H1 (cell line): ENCODE measurements around the gene RNFT2. TPM values are rescaled to one million over a fixed set of nuclear protein-coding genes. Genes with fewer than 3 reads are reported as not detected.

ENCODE experiments used
- BRCA1 ChIP-seq: IDR thresholded peaks from 2 replicates; pipeline ENCODE4 v1.6.1; 2012; ENCODE audit warnings: low read depth, low read length, improper control_type of control experiment
- CHD2 ChIP-seq: IDR thresholded peaks from 2 replicates; pipeline ENCODE4 v1.6.1; 2012; ENCODE audit warnings: low read length, improper control_type of control experiment
- EGR1 ChIP-seq: IDR thresholded peaks from 2 replicates; pipeline ENCODE4 v1.6.1; 2011; ENCODE audit warnings: low read depth, low read length, borderline replicate concordance
- KDM1A ChIP-seq: fragments of 200-600, 300-600 bp; sonication (generic); IDR thresholded peaks from 2 replicates; pipeline ENCODE4 v1.7.1; 2016; ENCODE audit warnings: mild to moderate bottlenecking, low read length, borderline replicate concordance
- PHF8 ChIP-seq: fragments of 200-600 bp; sonication (generic); conservative IDR thresholded peaks from 2 replicates; pipeline ENCODE4 v1.7.1; 2012; ENCODE audit warnings: low read depth, mild to moderate bottlenecking, inconsistent platforms, low read length, moderate library complexity
- RFX5 ChIP-seq: IDR thresholded peaks from 2 replicates; pipeline ENCODE4 v1.6.1; 2011; ENCODE audit warnings: low read depth, low read length, improper control_type of control experiment, borderline replicate concordance
- SAP30 ChIP-seq: fragments of 300-600 bp; sonication (generic); IDR thresholded peaks from 2 replicates; pipeline ENCODE4 v1.7.1; 2012; ENCODE audit warnings: low read length, moderate library complexity, mild to moderate bottlenecking, inconsistent platforms; ENCODE audit not compliant: insufficient read depth, insufficient replicate concordance
- SIX5 ChIP-seq: IDR thresholded peaks from 2 replicates; pipeline ENCODE4 v1.6.1; 2011; ENCODE audit warnings: mild to moderate bottlenecking, low read depth, low read length
- TEAD4 ChIP-seq: IDR thresholded peaks from 2 replicates; pipeline ENCODE4 v1.6.1; 2012; ENCODE audit warnings: low read depth, low read length, inconsistent platforms, mixed read lengths
- polyA plus RNA-seq, 7 experiments: library from polyadenylated mRNA; depleted of rRNA in 3 of 7; stranded (reverse) in 5 of 7; unstranded in 2 of 7; fragments of >200 nt in 5 of 7; fragments of 200-250 nt in 2 of 7; gene quantifications; 1 replicate in 5 of 7; 2 replicates in 1 of 7; 4 replicates in 1 of 7; pipeline versions ENCODE4 v1.2.1 to v1.2.3, GENCODE V29; 2011 to 2013; ENCODE audit warnings: missing spikeins in 2 of 7, mixed read lengths in 2 of 7
- total RNA-seq: library from RNA; stranded (reverse); fragmentation: NEBNext Ultra II Directional; extraction: Animal tissue kit (Norgen Biotek cat#: 25700); gene quantifications from 2 replicates; pipeline ENCODE4 v1.2.1, GENCODE V29; 2021
- TF ChIP-seq, protein P1 (sequence below): fragments of 300-600 bp; sonication (generic); IDR thresholded peaks from 2 replicates; pipeline ENCODE4 v1.7.1; 2012; ENCODE audit warnings: low read length, moderate library complexity, mild to moderate bottlenecking, inconsistent platforms; ENCODE audit not compliant: insufficient replicate concordance
- TF ChIP-seq, protein P2 (sequence below): IDR thresholded peaks from 2 replicates; pipeline ENCODE4 v1.6.1; 2012; ENCODE audit warnings: inconsistent platforms

Gene RNFT2
- total and polyA plus RNA-seq, 2 of the 8 experiments (the other 6 are each of a cell fraction or from before 2014, with no cell fraction given): 14.2 to 33.1 TPM

DNA sequence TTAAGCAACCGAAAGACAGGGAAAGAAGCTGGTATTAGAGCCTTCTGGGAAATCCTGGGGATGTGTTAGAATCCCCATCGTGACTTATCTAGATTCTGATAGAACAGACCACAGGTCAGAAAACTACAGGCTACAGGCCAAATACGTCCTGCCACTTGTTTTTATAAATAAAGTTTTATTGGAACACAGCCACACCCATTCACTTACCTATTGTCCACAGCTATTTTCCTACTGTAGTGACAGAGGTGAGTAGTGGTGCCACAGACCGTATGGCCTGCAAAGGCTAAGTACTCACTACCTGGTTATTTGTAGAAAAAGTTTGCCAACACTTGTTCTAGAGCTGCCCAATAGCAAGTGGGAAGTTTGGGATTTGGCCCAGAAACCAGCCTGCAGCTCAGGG is 89.3 kb downstream of the RNFT2 start (continued):
- TF ChIP-seq, protein P1, sequence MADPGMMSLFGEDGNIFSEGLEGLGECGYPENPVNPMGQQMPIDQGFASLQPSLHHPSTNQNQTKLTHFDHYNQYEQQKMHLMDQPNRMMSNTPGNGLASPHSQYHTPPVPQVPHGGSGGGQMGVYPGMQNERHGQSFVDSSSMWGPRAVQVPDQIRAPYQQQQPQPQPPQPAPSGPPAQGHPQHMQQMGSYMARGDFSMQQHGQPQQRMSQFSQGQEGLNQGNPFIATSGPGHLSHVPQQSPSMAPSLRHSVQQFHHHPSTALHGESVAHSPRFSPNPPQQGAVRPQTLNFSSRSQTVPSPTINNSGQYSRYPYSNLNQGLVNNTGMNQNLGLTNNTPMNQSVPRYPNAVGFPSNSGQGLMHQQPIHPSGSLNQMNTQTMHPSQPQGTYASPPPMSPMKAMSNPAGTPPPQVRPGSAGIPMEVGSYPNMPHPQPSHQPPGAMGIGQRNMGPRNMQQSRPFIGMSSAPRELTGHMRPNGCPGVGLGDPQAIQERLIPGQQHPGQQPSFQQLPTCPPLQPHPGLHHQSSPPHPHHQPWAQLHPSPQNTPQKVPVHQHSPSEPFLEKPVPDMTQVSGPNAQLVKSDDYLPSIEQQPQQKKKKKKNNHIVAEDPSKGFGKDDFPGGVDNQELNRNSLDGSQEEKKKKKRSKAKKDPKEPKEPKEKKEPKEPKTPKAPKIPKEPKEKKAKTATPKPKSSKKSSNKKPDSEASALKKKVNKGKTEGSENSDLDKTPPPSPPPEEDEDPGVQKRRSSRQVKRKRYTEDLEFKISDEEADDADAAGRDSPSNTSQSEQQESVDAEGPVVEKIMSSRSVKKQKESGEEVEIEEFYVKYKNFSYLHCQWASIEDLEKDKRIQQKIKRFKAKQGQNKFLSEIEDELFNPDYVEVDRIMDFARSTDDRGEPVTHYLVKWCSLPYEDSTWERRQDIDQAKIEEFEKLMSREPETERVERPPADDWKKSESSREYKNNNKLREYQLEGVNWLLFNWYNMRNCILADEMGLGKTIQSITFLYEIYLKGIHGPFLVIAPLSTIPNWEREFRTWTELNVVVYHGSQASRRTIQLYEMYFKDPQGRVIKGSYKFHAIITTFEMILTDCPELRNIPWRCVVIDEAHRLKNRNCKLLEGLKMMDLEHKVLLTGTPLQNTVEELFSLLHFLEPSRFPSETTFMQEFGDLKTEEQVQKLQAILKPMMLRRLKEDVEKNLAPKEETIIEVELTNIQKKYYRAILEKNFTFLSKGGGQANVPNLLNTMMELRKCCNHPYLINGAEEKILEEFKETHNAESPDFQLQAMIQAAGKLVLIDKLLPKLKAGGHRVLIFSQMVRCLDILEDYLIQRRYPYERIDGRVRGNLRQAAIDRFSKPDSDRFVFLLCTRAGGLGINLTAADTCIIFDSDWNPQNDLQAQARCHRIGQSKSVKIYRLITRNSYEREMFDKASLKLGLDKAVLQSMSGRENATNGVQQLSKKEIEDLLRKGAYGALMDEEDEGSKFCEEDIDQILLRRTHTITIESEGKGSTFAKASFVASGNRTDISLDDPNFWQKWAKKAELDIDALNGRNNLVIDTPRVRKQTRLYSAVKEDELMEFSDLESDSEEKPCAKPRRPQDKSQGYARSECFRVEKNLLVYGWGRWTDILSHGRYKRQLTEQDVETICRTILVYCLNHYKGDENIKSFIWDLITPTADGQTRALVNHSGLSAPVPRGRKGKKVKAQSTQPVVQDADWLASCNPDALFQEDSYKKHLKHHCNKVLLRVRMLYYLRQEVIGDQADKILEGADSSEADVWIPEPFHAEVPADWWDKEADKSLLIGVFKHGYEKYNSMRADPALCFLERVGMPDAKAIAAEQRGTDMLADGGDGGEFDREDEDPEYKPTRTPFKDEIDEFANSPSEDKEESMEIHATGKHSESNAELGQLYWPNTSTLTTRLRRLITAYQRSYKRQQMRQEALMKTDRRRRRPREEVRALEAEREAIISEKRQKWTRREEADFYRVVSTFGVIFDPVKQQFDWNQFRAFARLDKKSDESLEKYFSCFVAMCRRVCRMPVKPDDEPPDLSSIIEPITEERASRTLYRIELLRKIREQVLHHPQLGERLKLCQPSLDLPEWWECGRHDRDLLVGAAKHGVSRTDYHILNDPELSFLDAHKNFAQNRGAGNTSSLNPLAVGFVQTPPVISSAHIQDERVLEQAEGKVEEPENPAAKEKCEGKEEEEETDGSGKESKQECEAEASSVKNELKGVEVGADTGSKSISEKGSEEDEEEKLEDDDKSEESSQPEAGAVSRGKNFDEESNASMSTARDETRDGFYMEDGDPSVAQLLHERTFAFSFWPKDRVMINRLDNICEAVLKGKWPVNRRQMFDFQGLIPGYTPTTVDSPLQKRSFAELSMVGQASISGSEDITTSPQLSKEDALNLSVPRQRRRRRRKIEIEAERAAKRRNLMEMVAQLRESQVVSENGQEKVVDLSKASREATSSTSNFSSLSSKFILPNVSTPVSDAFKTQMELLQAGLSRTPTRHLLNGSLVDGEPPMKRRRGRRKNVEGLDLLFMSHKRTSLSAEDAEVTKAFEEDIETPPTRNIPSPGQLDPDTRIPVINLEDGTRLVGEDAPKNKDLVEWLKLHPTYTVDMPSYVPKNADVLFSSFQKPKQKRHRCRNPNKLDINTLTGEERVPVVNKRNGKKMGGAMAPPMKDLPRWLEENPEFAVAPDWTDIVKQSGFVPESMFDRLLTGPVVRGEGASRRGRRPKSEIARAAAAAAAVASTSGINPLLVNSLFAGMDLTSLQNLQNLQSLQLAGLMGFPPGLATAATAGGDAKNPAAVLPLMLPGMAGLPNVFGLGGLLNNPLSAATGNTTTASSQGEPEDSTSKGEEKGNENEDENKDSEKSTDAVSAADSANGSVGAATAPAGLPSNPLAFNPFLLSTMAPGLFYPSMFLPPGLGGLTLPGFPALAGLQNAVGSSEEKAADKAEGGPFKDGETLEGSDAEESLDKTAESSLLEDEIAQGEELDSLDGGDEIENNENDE: no peak
- TF ChIP-seq CHD2 (no peak), BRCA1 (no peak), SIX5 (no peak), PHF8 (no peak), TEAD4 (no peak), RFX5 (no peak), EGR1 (no peak), KDM1A (no peak), SAP30 (no peak)
- TF ChIP-seq, protein P2, sequence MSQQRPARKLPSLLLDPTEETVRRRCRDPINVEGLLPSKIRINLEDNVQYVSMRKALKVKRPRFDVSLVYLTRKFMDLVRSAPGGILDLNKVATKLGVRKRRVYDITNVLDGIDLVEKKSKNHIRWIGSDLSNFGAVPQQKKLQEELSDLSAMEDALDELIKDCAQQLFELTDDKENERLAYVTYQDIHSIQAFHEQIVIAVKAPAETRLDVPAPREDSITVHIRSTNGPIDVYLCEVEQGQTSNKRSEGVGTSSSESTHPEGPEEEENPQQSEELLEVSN: no peak
